DND-41 (cell line): Measurements from ENCODE around the gene CCDC78.
"Not testable (repeated sequence)": the region's sequence is repeated elsewhere in the genome, so short reads cannot be mapped to it uniquely, and the experiment has no call there.

Experiments
- ATAC-seq: fragments of 200-7000 bp; cut with Tn5 transposase; 3 replicates; pipeline ENCODE4 v1.9.1; 2021; ENCODE audit warnings: low read depth; ENCODE audit not compliant: insufficient read depth
- DNase-seq: peaks from one replicate; pipeline ENCODE4 v3.0.0-alpha.2; 2020
- H2AFZ ChIP-seq: 2 replicates; pipeline ENCODE4 v1.6.0; 2012; ENCODE audit warnings: low read depth, low read length
- H3K27ac ChIP-seq: 2 replicates; pipeline ENCODE4 v1.5.1; 2012; ENCODE audit warnings: low read length, inconsistent platforms
- H3K27me3 ChIP-seq: fragments of 200-600 bp; sonication (generic); 2 replicates; pipeline ENCODE4 v1.6.0; 2012; ENCODE audit warnings: low read length, mild to moderate bottlenecking, inconsistent platforms; ENCODE audit not compliant: insufficient read depth, poor library complexity
- H3K36me3 ChIP-seq: 2 replicates; pipeline ENCODE4 v1.5.1; 2012; ENCODE audit warnings: low read length, inconsistent platforms; ENCODE audit not compliant: insufficient read depth
- H3K4me1 ChIP-seq: 2 replicates; pipeline ENCODE4 v1.5.1; 2012; ENCODE audit warnings: mild to moderate bottlenecking, low read length; ENCODE audit not compliant: insufficient read depth
- H3K4me2 ChIP-seq: 2 replicates; pipeline ENCODE4 v1.6.0; 2012; ENCODE audit warnings: mild to moderate bottlenecking, moderate library complexity, low read length, inconsistent platforms; ENCODE audit not compliant: insufficient read depth
- H3K4me3 ChIP-seq, 2 experiments: fragments of 200-600 bp in 1 of 2; shearing (Covaris generic) in 1 of 2; 2 replicates each; pipeline ENCODE4 v1.5.1; 2012 to 2016; ENCODE audit warnings: inconsistent platforms in 2 of 2, low read length in 2 of 2, mild to moderate bottlenecking in 2 of 2, low read depth in 1 of 2, moderate library complexity in 1 of 2
- H3K79me2 ChIP-seq: 2 replicates; pipeline ENCODE4 v1.6.0; 2012; ENCODE audit warnings: low read length, inconsistent platforms; ENCODE audit not compliant: insufficient read depth
- H3K9ac ChIP-seq: 2 replicates; pipeline ENCODE4 v1.6.0; 2012; ENCODE audit warnings: low read depth, mild to moderate bottlenecking, inconsistent platforms, low read length, moderate library complexity
- H3K9me3 ChIP-seq: 2 replicates; pipeline ENCODE4 v1.5.1; 2012; ENCODE audit warnings: low read length, moderate library complexity, mild to moderate bottlenecking, inconsistent platforms; ENCODE audit not compliant: insufficient read depth, severe bottlenecking
- H4K20me1 ChIP-seq: 2 replicates; pipeline ENCODE4 v1.6.0; 2012; ENCODE audit warnings: low read length; ENCODE audit not compliant: insufficient read depth
- EZH2 ChIP-seq: IDR thresholded peaks from 3 replicates; pipeline ENCODE4 v1.6.1; 2012; ENCODE audit warnings: borderline replicate concordance, low read depth, mild to moderate bottlenecking, moderate library complexity, low read length, inconsistent platforms; ENCODE audit not compliant: severe bottlenecking
- TF ChIP-seq, protein P1 (sequence below): IDR thresholded peaks from 2 replicates; pipeline ENCODE4 v1.5.1; 2012; ENCODE audit warnings: borderline replicate concordance, low read length, moderate library complexity, mild to moderate bottlenecking; ENCODE audit not compliant: poor library complexity, severe bottlenecking; ENCODE audit errors: extremely low read depth

CCDC78 gene

DNA sequence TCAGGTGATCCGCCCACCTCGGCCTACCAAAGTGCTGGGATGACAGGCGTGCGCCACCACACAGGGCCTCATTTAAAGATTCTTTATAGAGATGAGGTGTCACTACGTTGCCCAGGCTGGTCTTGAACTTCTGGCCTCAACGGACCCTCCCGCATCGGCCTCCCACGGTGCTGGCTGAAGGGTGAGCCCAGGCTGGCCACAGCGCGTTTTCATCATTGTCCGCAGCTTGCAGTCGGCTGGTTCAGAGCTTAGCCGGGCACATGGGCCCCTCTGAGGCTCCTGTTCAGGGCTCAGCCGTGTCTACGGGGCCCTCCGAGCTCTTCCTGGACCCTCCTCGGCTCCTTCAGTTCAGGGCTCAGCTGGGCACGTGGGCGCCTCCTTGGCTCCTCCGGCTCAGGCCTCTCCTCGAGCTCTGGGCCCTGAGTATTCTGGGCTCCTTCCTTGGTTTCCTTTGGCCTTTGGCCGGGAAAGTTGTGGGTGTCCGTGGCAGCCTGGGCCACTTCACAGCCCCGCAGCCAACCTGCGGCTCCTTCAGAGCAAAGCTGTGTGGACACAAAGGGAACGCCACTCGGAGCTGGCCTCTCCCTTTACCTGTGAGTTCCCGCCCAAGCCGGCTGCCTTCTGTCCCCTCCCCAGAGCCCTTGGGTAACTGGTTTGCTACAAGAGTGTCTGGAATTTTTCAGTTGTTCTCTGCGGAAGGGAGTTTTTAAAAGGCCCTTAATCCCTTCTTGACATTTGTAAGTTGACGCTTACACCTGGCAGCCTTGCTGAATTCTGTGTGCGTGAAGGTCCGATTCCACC is 33.1 kb upstream of the CCDC78 start:
- TF ChIP-seq EZH2: no peak
- TF ChIP-seq, protein P1, sequence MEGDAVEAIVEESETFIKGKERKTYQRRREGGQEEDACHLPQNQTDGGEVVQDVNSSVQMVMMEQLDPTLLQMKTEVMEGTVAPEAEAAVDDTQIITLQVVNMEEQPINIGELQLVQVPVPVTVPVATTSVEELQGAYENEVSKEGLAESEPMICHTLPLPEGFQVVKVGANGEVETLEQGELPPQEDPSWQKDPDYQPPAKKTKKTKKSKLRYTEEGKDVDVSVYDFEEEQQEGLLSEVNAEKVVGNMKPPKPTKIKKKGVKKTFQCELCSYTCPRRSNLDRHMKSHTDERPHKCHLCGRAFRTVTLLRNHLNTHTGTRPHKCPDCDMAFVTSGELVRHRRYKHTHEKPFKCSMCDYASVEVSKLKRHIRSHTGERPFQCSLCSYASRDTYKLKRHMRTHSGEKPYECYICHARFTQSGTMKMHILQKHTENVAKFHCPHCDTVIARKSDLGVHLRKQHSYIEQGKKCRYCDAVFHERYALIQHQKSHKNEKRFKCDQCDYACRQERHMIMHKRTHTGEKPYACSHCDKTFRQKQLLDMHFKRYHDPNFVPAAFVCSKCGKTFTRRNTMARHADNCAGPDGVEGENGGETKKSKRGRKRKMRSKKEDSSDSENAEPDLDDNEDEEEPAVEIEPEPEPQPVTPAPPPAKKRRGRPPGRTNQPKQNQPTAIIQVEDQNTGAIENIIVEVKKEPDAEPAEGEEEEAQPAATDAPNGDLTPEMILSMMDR: no peak
- no peaks in the 10 kb centered on the region for H3K36me3 ChIP-seq
- no peak overlapping the region for H2AFZ ChIP-seq
- H3K4me3 ChIP-seq: no peak overlapping the region
- H4K20me1 ChIP-seq: no peaks in the 10 kb centered on the region; the same call in 1 of the 2 replicates
- H3K9me3 ChIP-seq: no peaks in the 10 kb centered on the region
- H3K27ac ChIP-seq: no peak overlapping the region
- H3K27me3 ChIP-seq: no peaks in the 10 kb centered on the region
- H3K4me2 ChIP-seq: no peak overlapping the region
- no peak for DNase-seq
- no peaks in the 10 kb centered on the region for H3K4me1 ChIP-seq
- no peak for ATAC-seq
- H3K9ac ChIP-seq: no peak overlapping the region
- H3K79me2 ChIP-seq: no peaks in the 10 kb centered on the region

DNA sequence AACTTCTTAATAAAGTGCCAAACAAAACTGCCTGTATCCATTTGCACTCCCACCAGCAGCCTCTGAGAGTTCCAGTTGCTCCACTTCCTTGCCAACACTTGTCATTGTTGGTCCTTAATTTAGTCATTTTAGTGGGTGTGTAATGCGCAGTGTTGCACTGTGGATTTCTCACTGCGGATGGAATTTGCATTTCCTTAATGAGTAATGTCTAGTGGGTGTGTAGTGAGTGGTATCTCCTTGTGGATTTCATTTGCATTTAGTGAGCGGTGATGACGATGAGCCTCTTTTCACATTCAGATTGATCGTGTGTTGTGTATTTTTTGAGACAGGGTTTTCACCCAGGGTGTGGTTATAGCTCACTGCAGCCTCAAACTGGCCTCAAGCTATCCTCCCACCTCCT is 30.2 kb upstream of the CCDC78 start:
- no peak overlapping the region for H3K27ac ChIP-seq
- H3K36me3 ChIP-seq: no peaks in the 10 kb centered on the region
- H3K4me3 ChIP-seq: no peak overlapping the region
- no peak overlapping the region for H3K9ac ChIP-seq
- DNase-seq: no peak
- no peak overlapping the region for H2AFZ ChIP-seq
- no peaks in the 10 kb centered on the region for H3K79me2 ChIP-seq
- H4K20me1 ChIP-seq: no peaks in the 10 kb centered on the region
- no peak overlapping the region for H3K4me2 ChIP-seq
- TF ChIP-seq, protein P1: no peak
- TF ChIP-seq EZH2: no peak
- H3K4me1 ChIP-seq: no peaks in the 10 kb centered on the region
- H3K9me3 ChIP-seq: no peaks in the 10 kb centered on the region
- no peak for ATAC-seq
- H3K27me3 ChIP-seq: no peaks in the 10 kb centered on the region

DNA sequence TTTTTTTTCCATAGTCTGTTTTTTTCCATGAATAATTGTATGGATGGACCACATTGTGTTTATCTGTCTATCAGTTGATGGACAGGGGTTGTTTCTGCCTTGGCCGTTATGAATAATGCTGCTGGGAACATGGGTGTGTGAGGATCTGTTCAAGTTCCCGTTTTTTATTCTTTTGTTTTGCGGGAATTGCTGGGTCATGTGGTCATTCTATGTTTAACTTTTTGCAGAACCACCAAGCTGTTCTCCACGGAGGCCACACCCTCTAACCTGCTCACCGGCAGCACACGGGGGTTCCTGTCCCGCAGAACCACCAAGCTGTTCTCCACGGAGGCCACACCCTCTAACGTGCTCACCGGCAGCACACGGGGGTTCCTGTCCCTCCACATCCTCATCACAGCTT is 28.4 kb upstream of the CCDC78 start:
- Histone ChIP-seq H3K9ac (no peak overlapping the region), H3K27ac (no peak overlapping the region), H3K36me3 (no peaks in the 10 kb centered on the region), H3K4me1 (no peaks in the 10 kb centered on the region), H3K4me2 (no peak overlapping the region), H3K4me3 (no peak overlapping the region), H3K27me3 (no peaks in the 10 kb centered on the region), H3K79me2 (no peaks in the 10 kb centered on the region), H4K20me1 (no peaks in the 10 kb centered on the region), H3K9me3 (no peaks in the 10 kb centered on the region), H2AFZ (no peak overlapping the region)
- DNase-seq (no peak), ATAC-seq (no peak)
- TF ChIP-seq, protein P1: no peak
- no peak for TF ChIP-seq EZH2

DNA sequence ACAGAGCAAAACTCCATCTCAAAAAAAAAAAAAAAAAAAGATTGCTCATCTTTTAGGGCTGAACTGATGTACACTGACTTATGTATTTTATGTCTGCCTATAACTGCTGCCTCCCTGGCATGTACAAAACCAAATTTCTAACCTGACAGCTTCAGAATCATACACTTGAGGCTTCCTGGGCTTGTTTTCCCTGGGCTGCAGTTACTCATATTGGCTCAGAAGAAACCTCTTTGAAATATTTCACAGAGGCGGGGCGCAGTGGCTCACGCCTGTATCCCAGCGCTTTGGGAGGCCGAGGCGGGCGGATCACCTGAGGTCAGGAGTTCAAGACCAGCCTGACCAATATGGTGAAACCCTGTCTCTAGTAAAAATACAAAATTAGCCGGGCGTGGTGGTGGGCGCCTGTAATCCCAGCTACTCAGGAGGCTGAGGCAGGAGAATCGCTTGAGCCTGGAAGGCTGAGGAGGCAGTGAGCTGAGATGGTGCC is 27.9 kb upstream of the CCDC78 start:
- not testable (repeated sequence) for H3K9ac ChIP-seq, DNase-seq, H3K36me3 ChIP-seq, H3K27ac ChIP-seq, H4K20me1 ChIP-seq, H3K79me2 ChIP-seq, ATAC-seq, H2AFZ ChIP-seq, H3K27me3 ChIP-seq, H3K4me3 ChIP-seq, H3K4me1 ChIP-seq, H3K9me3 ChIP-seq, H3K4me2 ChIP-seq
